Nephron (organoid): ENCODE data around the gene FUT3.
A peak's percentile ranks its signal among the peaks of the same experiment; 100 is the strongest.

Experiments used
- H3K27ac Mint-ChIP-seq, 3 experiments: 2 replicates each; pipeline ENCODE4 v1.8.0; 2020; ENCODE audit warnings: mixed read lengths in 3 of 3, mild to moderate bottlenecking in 2 of 3, moderate library complexity in 1 of 3
- H3K27me3 Mint-ChIP-seq: 2 replicates; pipeline ENCODE4 v1.8.0; 2021; ENCODE audit warnings: low read depth, mild to moderate bottlenecking, moderate library complexity, mixed read lengths
- H3K36me3 Mint-ChIP-seq: 2 replicates; pipeline ENCODE4 v1.8.0; 2020; ENCODE audit warnings: low read depth, mixed read lengths
- H3K4me1 Mint-ChIP-seq: 2 replicates; pipeline ENCODE4 v1.8.0; 2020; ENCODE audit warnings: mixed read lengths
- H3K4me3 Mint-ChIP-seq, 3 experiments: 2 replicates each; pipeline ENCODE4 v1.8.0; 2020; ENCODE audit warnings: mild to moderate bottlenecking in 3 of 3, mixed read lengths in 3 of 3, moderate library complexity in 2 of 3
- H3K9me3 Mint-ChIP-seq: 2 replicates; pipeline ENCODE4 v1.8.0; 2020; ENCODE audit warnings: mixed read lengths
- TF ChIP-seq, protein P1 (sequence below), 3 experiments: fragments of 200-600 bp; sonication (generic); IDR thresholded peaks; one replicate each; pipeline ENCODE4 v1.5.0; 2021; ENCODE audit warnings: antibody characterized with exemption in 3 of 3; ENCODE audit not compliant: unreplicated experiment in 3 of 3

Gene FUT3

DNA sequence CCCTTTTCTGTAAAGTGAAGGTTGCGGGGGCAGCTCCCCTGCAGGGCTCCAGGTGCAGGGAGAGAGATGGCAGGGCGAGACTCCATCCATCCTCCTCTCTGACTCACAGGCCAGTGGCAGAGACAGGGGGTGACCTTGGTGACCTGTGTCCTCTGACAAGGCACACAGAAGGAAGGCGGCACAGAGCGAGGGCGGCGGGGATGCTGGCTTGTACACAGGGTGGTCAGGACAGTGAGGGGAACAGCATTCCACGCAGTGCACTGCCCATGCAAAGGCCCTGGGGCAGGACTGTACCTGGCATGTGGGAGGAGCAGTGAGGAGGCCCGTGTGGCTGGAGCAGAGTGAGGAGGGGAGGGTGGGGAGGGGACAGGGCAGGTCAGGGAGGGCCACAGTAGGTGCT is 44.6 kb upstream of the FUT3 start:
- Mint-ChIP-seq H3K27me3 (no peaks in the 10 kb centered on the region), H3K36me3 (peaks cover 9% of the 10 kb centered on the region), H3K9me3 (no peaks in the 10 kb centered on the region), H3K4me3 (no peak overlapping the region), H3K27ac (no peak overlapping the region), H3K4me1 (peaks cover under 1% of the 10 kb centered on the region)
- TF ChIP-seq, protein P1, sequence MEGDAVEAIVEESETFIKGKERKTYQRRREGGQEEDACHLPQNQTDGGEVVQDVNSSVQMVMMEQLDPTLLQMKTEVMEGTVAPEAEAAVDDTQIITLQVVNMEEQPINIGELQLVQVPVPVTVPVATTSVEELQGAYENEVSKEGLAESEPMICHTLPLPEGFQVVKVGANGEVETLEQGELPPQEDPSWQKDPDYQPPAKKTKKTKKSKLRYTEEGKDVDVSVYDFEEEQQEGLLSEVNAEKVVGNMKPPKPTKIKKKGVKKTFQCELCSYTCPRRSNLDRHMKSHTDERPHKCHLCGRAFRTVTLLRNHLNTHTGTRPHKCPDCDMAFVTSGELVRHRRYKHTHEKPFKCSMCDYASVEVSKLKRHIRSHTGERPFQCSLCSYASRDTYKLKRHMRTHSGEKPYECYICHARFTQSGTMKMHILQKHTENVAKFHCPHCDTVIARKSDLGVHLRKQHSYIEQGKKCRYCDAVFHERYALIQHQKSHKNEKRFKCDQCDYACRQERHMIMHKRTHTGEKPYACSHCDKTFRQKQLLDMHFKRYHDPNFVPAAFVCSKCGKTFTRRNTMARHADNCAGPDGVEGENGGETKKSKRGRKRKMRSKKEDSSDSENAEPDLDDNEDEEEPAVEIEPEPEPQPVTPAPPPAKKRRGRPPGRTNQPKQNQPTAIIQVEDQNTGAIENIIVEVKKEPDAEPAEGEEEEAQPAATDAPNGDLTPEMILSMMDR (IDR thresholded peaks at IDR 0.05; ENCODE audit: unreplicated experiment in 3 of 3), result no peak

DNA sequence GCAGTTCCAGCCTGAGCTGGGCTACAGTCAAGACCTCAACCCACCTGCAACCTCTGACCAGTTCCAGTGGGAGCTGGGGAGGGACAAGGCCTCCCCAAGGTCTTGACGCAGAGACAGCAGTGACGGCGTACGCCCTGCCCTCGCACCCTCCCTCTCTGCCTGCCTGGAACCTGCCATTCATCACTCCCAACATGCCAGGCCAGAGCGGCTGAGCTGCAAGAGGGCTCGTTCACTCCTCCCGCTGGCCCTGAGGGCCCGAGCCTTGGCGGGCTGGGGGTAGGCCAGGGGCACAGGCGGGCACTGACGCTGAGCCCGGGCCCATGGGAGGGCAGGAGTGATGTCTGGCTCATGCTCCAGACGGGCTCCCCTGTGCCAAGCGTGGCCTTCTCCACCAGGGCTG is 44.2 kb upstream of the FUT3 start:
- TF ChIP-seq, protein P1 (IDR thresholded peaks at IDR 0.05; ENCODE audit: unreplicated experiment in 3 of 3), result no peak
- no peak overlapping the region for H3K27ac Mint-ChIP-seq
- peaks cover 8% of the 10 kb centered on the region for H3K36me3 Mint-ChIP-seq
- no peak overlapping the region for H3K4me3 Mint-ChIP-seq
- no peaks in the 10 kb centered on the region for H3K4me1 Mint-ChIP-seq
- H3K27me3 Mint-ChIP-seq, result no peaks in the 10 kb centered on the region
- H3K9me3 Mint-ChIP-seq, result no peaks in the 10 kb centered on the region

DNA sequence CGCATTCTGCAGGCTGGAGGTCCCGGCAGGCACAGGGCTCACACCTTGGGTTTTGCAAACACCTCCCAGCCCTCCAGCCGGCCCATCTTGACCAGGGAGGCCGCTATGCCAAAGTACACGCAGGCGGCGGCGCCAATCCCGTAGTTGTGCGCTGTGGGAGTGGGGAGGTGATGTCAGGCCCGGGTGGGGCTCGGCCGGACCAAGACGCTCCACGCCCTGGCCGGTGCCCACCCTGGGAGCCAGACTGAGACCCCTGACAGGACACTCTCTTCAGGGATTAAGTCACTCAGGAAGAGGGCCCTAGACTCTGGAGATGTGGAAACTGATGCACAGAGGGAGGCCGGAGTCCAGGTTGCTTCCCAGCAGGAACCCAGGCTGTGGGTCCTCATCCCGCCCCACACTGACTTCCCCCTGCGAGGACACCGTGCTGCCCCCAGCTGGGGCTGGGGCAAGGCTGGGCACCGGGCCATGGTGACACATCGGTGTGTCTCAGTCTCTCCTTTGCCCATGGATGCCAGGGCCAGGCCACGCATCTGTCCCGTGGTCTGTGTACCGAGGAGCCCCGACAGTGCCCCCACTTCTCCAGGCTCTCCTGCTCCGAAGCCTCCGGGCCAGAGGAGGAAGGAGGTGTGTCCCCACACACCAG is 43.6 kb upstream of the FUT3 start:
- H3K4me3 Mint-ChIP-seq, result no peak overlapping the region
- H3K27me3 Mint-ChIP-seq, result peaks cover 3% of the 10 kb centered on the region
- no peaks in the 10 kb centered on the region for H3K4me1 Mint-ChIP-seq
- H3K36me3 Mint-ChIP-seq, result peaks cover 3% of the 10 kb centered on the region
- TF ChIP-seq, protein P1 (IDR thresholded peaks at IDR 0.05; ENCODE audit: unreplicated experiment in 3 of 3), result no peak
- H3K9me3 Mint-ChIP-seq, result no peaks in the 10 kb centered on the region
- H3K27ac Mint-ChIP-seq, result no peak overlapping the region

DNA sequence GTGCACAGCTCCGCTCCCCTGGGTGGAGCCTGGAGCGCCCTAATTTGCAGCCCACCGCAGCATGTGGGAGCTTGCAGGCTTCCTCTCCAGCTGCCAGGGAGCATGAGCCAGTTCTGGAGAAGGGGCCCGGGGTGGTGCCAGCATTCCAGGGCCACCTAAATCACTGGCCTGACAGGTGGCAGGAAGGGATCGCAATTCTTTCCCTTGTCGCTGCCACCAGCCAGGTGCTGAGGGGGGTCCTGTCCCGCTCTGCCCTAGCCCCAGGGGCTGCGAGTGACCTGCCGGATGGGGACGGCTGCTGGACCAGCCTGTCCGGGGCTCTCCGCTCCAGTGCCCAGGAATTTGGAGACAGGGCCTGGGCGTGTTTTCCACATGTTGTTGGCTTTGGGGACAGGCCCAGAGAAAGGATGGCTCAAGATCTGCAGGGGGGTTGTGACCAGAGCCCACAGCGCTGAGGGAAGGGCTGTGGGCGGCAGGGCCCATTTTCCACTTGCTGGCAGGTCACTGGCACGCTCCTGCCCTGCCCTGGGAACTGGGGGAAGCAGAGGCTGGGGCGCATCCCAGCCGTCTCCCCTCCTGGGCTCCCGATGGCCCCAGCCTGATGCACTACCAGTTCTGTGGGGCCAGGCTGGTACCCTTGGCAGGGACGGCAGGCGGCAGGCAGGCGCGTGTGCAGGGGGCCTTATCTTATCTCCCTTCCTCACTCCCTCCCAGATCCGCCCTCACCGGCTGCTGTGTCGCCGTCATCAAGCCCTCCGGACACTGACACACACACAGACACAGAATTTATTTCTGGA is 42.9 kb upstream of the FUT3 start:
- Mint-ChIP-seq H3K4me3 (no peak overlapping the region), H3K9me3 (no peaks in the 10 kb centered on the region), H3K27me3 (peaks cover 3% of the 10 kb centered on the region), H3K4me1 (no peaks in the 10 kb centered on the region), H3K27ac (no peak overlapping the region), H3K36me3 (peaks cover 3% of the 10 kb centered on the region)
- TF ChIP-seq, protein P1 (IDR thresholded peaks at IDR 0.05; ENCODE audit: unreplicated experiment in 3 of 3), result no peak

DNA sequence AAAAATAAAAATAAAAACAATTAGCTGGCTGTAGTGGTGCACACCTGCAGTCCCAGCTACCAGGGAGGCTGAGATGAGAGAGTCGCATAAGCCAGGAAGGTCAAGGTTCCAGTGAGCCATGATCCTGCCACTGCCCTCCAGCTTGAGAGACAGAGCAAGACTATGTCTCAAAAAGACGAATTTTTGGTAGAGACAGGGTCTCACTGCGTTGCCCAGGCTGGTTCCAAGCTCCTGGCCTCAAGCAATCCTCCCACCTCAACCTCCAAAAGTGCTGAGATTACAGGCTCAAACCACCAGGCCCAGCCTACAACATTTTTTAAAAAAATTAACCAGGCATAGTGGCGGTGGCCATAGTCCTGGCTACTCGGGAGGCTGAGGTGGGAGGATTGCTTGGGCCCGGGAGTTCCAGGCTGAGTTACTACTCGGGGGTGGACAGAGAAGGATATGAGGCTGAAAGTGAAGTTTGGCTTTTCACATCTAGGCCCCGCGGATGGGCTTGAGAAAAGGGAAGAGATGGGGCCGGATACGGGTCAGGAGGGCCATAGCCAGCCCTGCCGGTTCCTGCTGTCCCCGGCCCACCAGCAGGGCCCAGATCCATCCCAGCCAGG is 42.2 kb upstream of the FUT3 start:
- peaks cover 3% of the 10 kb centered on the region for H3K27me3 Mint-ChIP-seq
- H3K4me3 Mint-ChIP-seq, result no peak overlapping the region
- TF ChIP-seq, protein P1 (IDR thresholded peaks at IDR 0.05; ENCODE audit: unreplicated experiment in 3 of 3), result no peak
- no peaks in the 10 kb centered on the region for H3K9me3 Mint-ChIP-seq
- H3K36me3 Mint-ChIP-seq, result peaks cover 3% of the 10 kb centered on the region
- H3K4me1 Mint-ChIP-seq, result no peaks in the 10 kb centered on the region
- H3K27ac Mint-ChIP-seq, result peak overlapping the region in 1 of 3 experiments; percentile 22
